Ishikawa (cell line): ENCODE measurements around the gene BAG5.

Experiments used
- CEBPB ChIP-seq: IDR thresholded peaks from 2 replicates; pipeline ENCODE4 v1.6.1; 2012
- EGR1 ChIP-seq: IDR thresholded peaks from 2 replicates; pipeline ENCODE4 v1.6.1; 2012
- FOXM1 ChIP-seq: IDR thresholded peaks from 2 replicates; pipeline ENCODE4 v1.6.1; 2012; ENCODE audit warnings: low read depth, borderline replicate concordance
- MAX ChIP-seq: IDR thresholded peaks from 2 replicates; pipeline ENCODE4 v1.6.1; 2012
- NFIC ChIP-seq: IDR thresholded peaks from 2 replicates; pipeline ENCODE4 v1.6.1; 2012
- RAD21 ChIP-seq: IDR thresholded peaks from 2 replicates; pipeline ENCODE4 v1.6.1; 2012; ENCODE audit warnings: low read depth
- REST ChIP-seq: IDR thresholded peaks from 2 replicates; pipeline ENCODE4 v1.6.1; 2012; ENCODE audit warnings: low read depth, mild to moderate bottlenecking
- TAF1 ChIP-seq: IDR thresholded peaks from 2 replicates; pipeline ENCODE4 v1.6.1; 2012; ENCODE audit warnings: low read depth, mild to moderate bottlenecking
- TEAD4 ChIP-seq: IDR thresholded peaks from 2 replicates; pipeline ENCODE4 v1.6.1; 2012

BAG5 gene

GRCh38 chr14:103508521-103509329, 53.7 kb downstream of the BAG5 start:
- TF ChIP-seq CEBPB = no peak
- no peak for TF ChIP-seq TEAD4
- TF ChIP-seq TAF1 = no peak
- no peak for TF ChIP-seq RAD21
- no peak for TF ChIP-seq MAX
- TF ChIP-seq FOXM1 = no peak
- TF ChIP-seq NFIC = no peak
- no peak for TF ChIP-seq EGR1
- no peak for TF ChIP-seq REST

- TF ChIP-seq NFIC = no peak
- no peak for TF ChIP-seq RAD21
- no peak for TF ChIP-seq CEBPB
These were observed 54.7 kb downstream of the BAG5 start for GRCh38 chr14:103507751-103508150.
